Endothelial cell of umbilical vein (primary cell): Measurements from ENCODE around the gene ETFDH. TPM values are rescaled to one million over a fixed set of nuclear protein-coding genes. Genes with fewer than 3 reads are reported as not detected.

Source experiments
- BruUV-seq: library from RNA; stranded (reverse); fragments of 400-500 nt; replicated peaks from 2 replicates; lab custom pipeline; 2021; lab: Mats Ljungman, UMichigan
- CTCF ChIA-PET: fragments of 300-600, 350-600 bp; sonication (Branson Sonifier 250); formaldehyde crosslinking; loops from one replicate; lab custom pipeline; 2021; ENCODE audit warnings: antibody characterized with exemption, inconsistent platforms; lab: Charles Lee
- POLR2A ChIA-PET: fragments of 300-600, 350-600 bp; sonication (Branson Sonifier 250); formaldehyde crosslinking; loops from one replicate; lab custom pipeline; 2021; ENCODE audit warnings: antibody characterized with exemption, inconsistent platforms; lab: Charles Lee
- DNase-seq: peaks from one replicate; pipeline ENCODE4 v3.0.0-alpha.2; 2011; ENCODE audit warnings: low read depth, low spot score
- FAIRE-seq: peaks from 2 replicates; lab custom pipeline; 2011; peaks lifted over from hg19 to GRCh38; lab: Jason Lieb, UNC
- H2AFZ ChIP-seq: 2 replicates; pipeline ENCODE4 v1.6.0; 2012; ENCODE audit warnings: low read depth, low read length, control low read depth, inconsistent platforms
- H3K27ac ChIP-seq: 2 replicates; pipeline ENCODE4 v1.5.1; 2011; ENCODE audit warnings: low read depth, mild to moderate bottlenecking, control low read depth, low read length, moderate library complexity; ENCODE audit not compliant: insufficient read depth
- H3K27me3 ChIP-seq, 2 experiments: 2 replicates each; pipeline versions ENCODE4 v1.6.0 to v1.6.1; 2011; ENCODE audit warnings: low read length in 2 of 2, mixed read lengths in 1 of 2; ENCODE audit not compliant: control insufficient read depth in 2 of 2, insufficient read depth in 2 of 2
- H3K36me3 ChIP-seq, 2 experiments: 2 replicates in 1 of 2; 3 replicates in 1 of 2; pipeline ENCODE4 v1.5.1; 2011; ENCODE audit warnings: low read length in 2 of 2, mild to moderate bottlenecking in 1 of 2, moderate library complexity in 1 of 2; ENCODE audit not compliant: control insufficient read depth in 2 of 2, insufficient read depth in 2 of 2; ENCODE audit errors: extremely low read depth in 1 of 2
- H3K4me1 ChIP-seq: 3 replicates; pipeline ENCODE4 v1.5.1; 2011; ENCODE audit warnings: mild to moderate bottlenecking, low read length; ENCODE audit not compliant: control insufficient read depth, insufficient read depth; ENCODE audit errors: extremely low read depth
- H3K4me2 ChIP-seq: 2 replicates; pipeline ENCODE4 v1.6.1; 2011; ENCODE audit warnings: low read length, control low read depth, mixed read lengths; ENCODE audit not compliant: insufficient read depth
- H3K4me3 ChIP-seq, 3 experiments: fragments of 200-600 bp in 1 of 3; sonication (generic), shearing (Covaris generic) in 1 of 3; replicated peaks in 1 of 3; 2 replicates each; pipeline ENCODE4 v1.5.1; 2011 to 2016; ENCODE audit warnings: control low read depth in 3 of 3, low read length in 3 of 3, mild to moderate bottlenecking in 2 of 3, inconsistent platforms in 1 of 3, low read depth in 1 of 3, moderate library complexity in 1 of 3; ENCODE audit not compliant: insufficient read depth in 1 of 3
- H3K79me2 ChIP-seq: 2 replicates; pipeline ENCODE4 v1.6.0; 2012; ENCODE audit warnings: low read length, inconsistent platforms; ENCODE audit not compliant: control insufficient read depth, insufficient read depth
- H3K9ac ChIP-seq: replicated peaks from 2 replicates; pipeline ENCODE3; 2011; ENCODE audit warnings: low read length, control low read depth; ENCODE audit not compliant: insufficient read depth; ENCODE audit errors: extremely low read depth
- H3K9me1 ChIP-seq: replicated peaks from 3 replicates; pipeline ENCODE4 v1.6.0; 2011; ENCODE audit warnings: mild to moderate bottlenecking, low read length; ENCODE audit not compliant: control insufficient read depth, insufficient read depth; ENCODE audit errors: extremely low read depth
- H3K9me3 ChIP-seq: replicated peaks from 2 replicates; pipeline ENCODE4 v1.5.1; 2012; ENCODE audit warnings: low read length, inconsistent platforms; ENCODE audit not compliant: control insufficient read depth, insufficient read depth
- H4K20me1 ChIP-seq: replicated peaks from 2 replicates; pipeline ENCODE3; 2011; ENCODE audit warnings: mild to moderate bottlenecking, low read length; ENCODE audit not compliant: control insufficient read depth, insufficient read depth; ENCODE audit errors: extremely low read depth
- CTCF ChIP-seq, 2 donors: IDR thresholded peaks; 1 replicate in 1 of 2; 2 replicates in 1 of 2; pipeline ENCODE4 v1.5.1; 2011; ENCODE audit warnings: low read length in 2 of 2, mild to moderate bottlenecking in 2 of 2, moderate library complexity in 2 of 2, control low read depth in 1 of 2, inconsistent platforms in 1 of 2, low read depth in 1 of 2; ENCODE audit not compliant: insufficient read depth in 1 of 2; ENCODE audit errors: extremely low read depth in 1 of 2
- EZH2 ChIP-seq: IDR thresholded peaks from 2 replicates; pipeline ENCODE4 v1.6.1; 2012; ENCODE audit warnings: borderline replicate concordance, low read depth, mild to moderate bottlenecking, moderate library complexity, low read length, inconsistent platforms; ENCODE audit not compliant: severe bottlenecking
- FOS ChIP-seq: IDR thresholded peaks from 2 replicates; pipeline ENCODE4 v1.6.1; 2011; ENCODE audit warnings: mild to moderate bottlenecking, low read length, moderate library complexity, borderline replicate concordance; ENCODE audit not compliant: insufficient read depth
- GATA2 ChIP-seq: IDR thresholded peaks from 2 replicates; pipeline ENCODE4 v1.7.0; 2011; ENCODE audit warnings: low read depth, mild to moderate bottlenecking, moderate library complexity, mixed read lengths, low read length; ENCODE audit not compliant: insufficient read length, insufficient read depth
- JUN ChIP-seq: IDR thresholded peaks from 2 replicates; pipeline ENCODE4 v1.6.1; 2011; ENCODE audit warnings: borderline replicate concordance, low read depth; ENCODE audit not compliant: insufficient read length, insufficient read depth
- MAX ChIP-seq: IDR thresholded peaks from 2 replicates; pipeline ENCODE4 v1.6.1; 2011; ENCODE audit not compliant: insufficient read depth, insufficient read length
- MYC ChIP-seq: IDR thresholded peaks from one replicate; pipeline ENCODE4 v1.6.1; 2011; ENCODE audit warnings: mild to moderate bottlenecking, low read depth, low read length
- POLR2A ChIP-seq: IDR thresholded peaks from 2 replicates; pipeline ENCODE4 v1.6.1; 2012; ENCODE audit warnings: low read depth, mild to moderate bottlenecking, control low read depth, low read length
- POLR2AphosphoS5 ChIP-seq: IDR thresholded peaks from 2 replicates; pipeline ENCODE4 v1.6.1; 2012; ENCODE audit warnings: low read depth, mild to moderate bottlenecking, control low read depth, low read length, moderate library complexity; ENCODE audit not compliant: insufficient read depth
- dilution Hi-C: fragments of 300-500 bp; cut with MboI; formaldehyde crosslinking; loops from one replicate; pipeline ENCODE4 v1.15.0; 2019; ENCODE audit warnings: low sequenced_read_pairs; ENCODE audit not compliant: extremely low pct_ligation_motif_present
- intact Hi-C: fragments of 100-400 bp; cut with micrococcal nuclease; formaldehyde crosslinking; loops from one replicate; pipeline ENCODE4 v1.10.0; 2022
- polyA plus RNA-seq, 4 experiments: library from polyadenylated mRNA; depleted of rRNA in 3 of 4; stranded (reverse) in 3 of 4; unstranded in 1 of 4; fragments of >200 nt; gene quantifications; 2 replicates each; pipeline versions ENCODE4 v1.2.1 to v1.2.3, GENCODE V29; 2011 to 2012; ENCODE audit warnings: missing spikeins in 1 of 4
- total RNA-seq: library from RNA; stranded (reverse); gene quantifications from 2 replicates; pipeline ENCODE4 v1.2.3, GENCODE V29; 2021

Gene ETFDH
- total and polyA plus RNA-seq, 2 donors (not counting 3 experiments of a cell fraction or from before 2014, with no cell fraction given): 17.3 to 22.3 TPM

- dilution Hi-C loops (no loop called here), intact Hi-C loops (no loop called here)
- ChIA-PET POLR2A (no interaction called here), CTCF (interaction anchor here (1.5 kb wide), 1 partner anchor 20 kb away, joined by 3 read pairs; no protein-coding TSS in a partner anchor)
- no TSS peak for BruUV-seq
- H3K4me2 ChIP-seq: no peak overlapping the region
- no peak overlapping the region for H3K4me3 ChIP-seq
- no peaks in the 10 kb centered on the region for H3K9me3 ChIP-seq
- no peak overlapping the region for H2AFZ ChIP-seq
- H3K36me3 ChIP-seq: peaks cover 0 to 3% of the 10 kb centered on the region in 2 experiments
- no peaks in the 10 kb centered on the region for H3K9me1 ChIP-seq
- H3K9ac ChIP-seq: no peak overlapping the region
- no peak for DNase-seq
- H4K20me1 ChIP-seq: peaks cover 2% of the 10 kb centered on the region
- TF ChIP-seq EZH2 (no peak), MAX (no peak), CTCF (IDR thresholded peaks at IDR 0.05; ENCODE audit: extremely low read depth in 1 of 2, insufficient read depth in 1 of 2, low read depth in 1 of 2, low read length in 2 of 2) (no peak), POLR2A (no peak), JUN (no peak), POLR2AphosphoS5 (no peak), GATA2 (no peak), MYC (no peak), FOS (no peak)
- peaks cover 11% of the 10 kb centered on the region for H3K79me2 ChIP-seq
- H3K4me1 ChIP-seq: no peaks in the 10 kb centered on the region
- no peak overlapping the region for H3K27ac ChIP-seq
- H3K27me3 ChIP-seq: no peaks in the 10 kb centered on the region
- no peak for FAIRE-seq
These were observed 7.3 kb upstream of the ETFDH start for GRCh38 chr4:158664806-158665205.
